Left ventricle myocardium inferior (tissue), 1 donor: ENCODE data around the gene PLEKHM1. TPM values are rescaled to one million over a fixed set of nuclear protein-coding genes. Genes with fewer than 3 reads are reported as not detected.
A peak's percentile ranks its signal among the peaks of the same experiment; 100 is the strongest.
"Not testable (repeated sequence)": the region's sequence is repeated elsewhere in the genome, so short reads cannot be mapped to it uniquely, and the experiment has no call there.

Experiments used
- DNase-seq: peaks from one replicate; pipeline ENCODE4 v3.0.0-alpha.2; 2020
- H3K27ac ChIP-seq: fragments of 200-600 bp; replicated peaks from 2 replicates; pipeline ENCODE4 v1.8.0; 2021
- H3K27me3 ChIP-seq: fragments of 200-600 bp; 2 replicates; pipeline ENCODE4 v1.8.0; 2021; ENCODE audit warnings: low read depth
- H3K36me3 ChIP-seq: fragments of 200-600 bp; 2 replicates; pipeline ENCODE4 v1.8.0; 2021
- H3K4me1 ChIP-seq: fragments of 200-600 bp; 2 replicates; pipeline ENCODE4 v1.8.0; 2021
- H3K4me3 ChIP-seq: fragments of 200-600 bp; 2 replicates; pipeline ENCODE4 v1.8.0; 2021; ENCODE audit warnings: mild to moderate bottlenecking, moderate library complexity
- H3K9me3 ChIP-seq: fragments of 200-600 bp; replicated peaks from 2 replicates; pipeline ENCODE4 v1.8.0; 2021
- intact Hi-C: fragments of 100-400 bp; cut with micrococcal nuclease; formaldehyde crosslinking; loops from one replicate; pipeline ENCODE4 v1.11.0; 2022
- total RNA-seq: library from RNA; stranded (reverse); fragmentation: NEBNext Ultra II Directional; extraction: Animal tissue kit (Norgen Biotek cat#: 25700); gene quantifications from one replicate; pipeline ENCODE4 v1.2.1, GENCODE V29; 2021
- donor health status: DM: no; HTN: yes; CAD: no; lungs with severe emphysema.

Gene PLEKHM1
- total RNA-seq, 1 donor from 2014 or later: 27.3 TPM

- intact Hi-C loops, H3K27me3 ChIP-seq, H3K9me3 ChIP-seq, H3K36me3 ChIP-seq, H3K4me3 ChIP-seq: not testable (repeated sequence)
- peak; percentile 63 for DNase-seq
- Histone ChIP-seq H3K4me1 (peaks cover 55% of the 10 kb centered on the region), H3K27ac (peak overlapping the region; percentile 69)
These were observed 2.8 kb downstream of the PLEKHM1 start for GRCh38 chr17:45487704-45488103.

DNA sequence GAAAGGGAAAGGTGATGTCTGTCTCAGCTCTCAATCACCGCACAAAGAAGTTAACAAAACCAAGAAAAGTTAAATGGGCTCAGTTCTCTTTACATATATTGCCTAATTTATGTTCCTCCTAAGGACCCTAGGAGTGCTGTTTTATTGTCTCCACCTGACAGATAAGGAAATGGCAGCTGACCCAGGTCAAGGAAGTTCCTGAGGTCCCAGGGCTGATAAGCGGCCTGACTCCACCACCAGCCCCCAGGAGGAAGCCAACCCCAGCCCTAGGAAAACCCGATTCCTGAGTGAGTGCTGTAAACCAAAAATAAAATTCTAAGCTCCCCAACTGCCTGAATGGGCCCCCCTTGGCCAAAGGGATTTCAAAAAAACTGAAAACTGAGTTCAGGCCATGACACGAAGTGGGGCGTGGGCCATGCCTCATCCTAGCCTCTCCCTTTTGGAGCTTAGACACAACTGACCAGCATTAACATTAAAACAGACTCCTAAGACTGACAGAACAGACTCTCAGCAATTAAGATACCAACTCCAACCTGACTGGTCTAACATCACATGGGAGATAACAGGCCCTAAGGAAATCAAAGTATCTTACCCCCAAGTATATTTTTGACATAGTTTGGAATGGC lies 6.8 kb downstream of the PLEKHM1 start:
- DNase-seq, H3K4me3 ChIP-seq, H3K9me3 ChIP-seq, intact Hi-C loops, H3K27me3 ChIP-seq, H3K36me3 ChIP-seq: not testable (repeated sequence)
- Histone ChIP-seq H3K27ac (peak overlapping the region; percentile 34), H3K4me1 (peaks cover 38% of the 10 kb centered on the region)

GRCh38 chr17:45483177-45483576 lies 7.3 kb downstream of the PLEKHM1 start:
- H3K27ac ChIP-seq, H3K4me3 ChIP-seq, DNase-seq, intact Hi-C loops, H3K9me3 ChIP-seq, H3K27me3 ChIP-seq, H3K36me3 ChIP-seq: not testable (repeated sequence)
- H3K4me1 ChIP-seq: peaks cover 33% of the 10 kb centered on the region

- intact Hi-C loops, H3K4me3 ChIP-seq, DNase-seq, H3K27ac ChIP-seq, H3K9me3 ChIP-seq, H3K27me3 ChIP-seq: not testable (repeated sequence)
- H3K4me1 ChIP-seq: peaks cover 24% of the 10 kb centered on the region
- peaks cover 12% of the 10 kb centered on the region for H3K36me3 ChIP-seq
These were observed 8.2 kb downstream of the PLEKHM1 start for GRCh38 chr17:45482317-45482716.

DNA sequence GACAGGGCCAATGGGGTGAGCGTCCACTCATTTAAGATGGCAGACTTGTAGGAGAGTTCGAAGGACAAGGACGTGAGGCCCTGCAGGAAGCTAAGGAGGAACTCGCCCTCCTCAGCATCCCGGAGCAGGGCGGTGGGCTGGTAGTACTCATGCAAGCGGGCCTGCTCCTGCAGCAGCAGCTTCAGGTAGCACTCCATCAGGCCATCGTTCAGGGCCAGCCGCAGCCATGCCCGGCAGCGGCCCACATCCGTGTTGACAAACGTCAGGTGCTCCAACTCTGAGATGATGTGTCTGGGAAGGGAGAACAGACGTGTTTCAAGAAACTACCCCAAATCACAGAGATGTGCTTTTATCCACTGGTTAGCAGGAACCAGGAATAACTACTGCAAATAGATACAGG lies 15.1 kb downstream of the PLEKHM1 start:
- H3K27me3 ChIP-seq, H3K9me3 ChIP-seq, H3K4me1 ChIP-seq, intact Hi-C loops, H3K4me3 ChIP-seq, DNase-seq, H3K27ac ChIP-seq: not testable (repeated sequence)
- H3K36me3 ChIP-seq: peaks cover 62% of the 10 kb centered on the region

DNA sequence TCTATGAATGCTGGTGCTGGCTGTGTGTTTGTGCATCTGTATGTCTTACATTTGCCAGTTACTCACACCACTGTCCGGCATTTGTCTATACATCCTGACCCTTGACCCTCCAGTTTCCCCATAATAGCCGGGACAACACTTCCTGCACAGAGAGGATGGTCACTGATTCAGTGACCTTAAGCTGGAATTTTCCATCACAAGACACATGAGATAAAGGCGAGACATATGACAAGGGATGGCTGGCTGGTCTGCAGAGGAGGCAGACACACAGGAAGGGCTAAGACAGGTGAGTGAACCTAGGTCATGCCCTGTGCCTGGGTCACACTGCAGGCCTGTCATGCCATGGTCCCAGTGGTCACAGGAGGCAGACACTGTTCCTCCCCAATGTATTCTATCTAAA lies 18.3 kb downstream of the PLEKHM1 start:
- H3K4me1 ChIP-seq, H3K9me3 ChIP-seq, H3K27me3 ChIP-seq, H3K27ac ChIP-seq, H3K4me3 ChIP-seq, intact Hi-C loops, DNase-seq: not testable (repeated sequence)
- H3K36me3 ChIP-seq: peaks cover 58% of the 10 kb centered on the region

DNA sequence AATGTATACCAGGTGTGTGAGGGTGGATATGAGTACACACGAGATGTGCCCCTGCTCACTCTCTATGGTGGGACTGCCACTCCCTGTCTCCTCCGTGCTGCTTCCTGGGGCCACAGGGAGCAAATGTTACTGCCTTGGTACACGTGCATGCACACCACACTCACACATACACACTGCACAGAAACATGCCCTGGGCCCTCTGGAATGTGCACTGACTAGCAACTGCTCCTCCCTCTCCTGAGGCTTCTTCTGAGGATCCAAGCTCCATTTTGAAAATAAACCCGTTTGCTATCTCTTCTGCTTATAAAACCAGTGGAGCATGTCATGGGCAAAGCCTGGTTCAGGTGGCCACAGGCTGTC lies 21.3 kb downstream of the PLEKHM1 start:
- H3K27me3 ChIP-seq, DNase-seq, H3K9me3 ChIP-seq, H3K4me1 ChIP-seq, H3K27ac ChIP-seq, intact Hi-C loops, H3K4me3 ChIP-seq: not testable (repeated sequence)
- H3K36me3 ChIP-seq: peaks cover 34% of the 10 kb centered on the region

DNA sequence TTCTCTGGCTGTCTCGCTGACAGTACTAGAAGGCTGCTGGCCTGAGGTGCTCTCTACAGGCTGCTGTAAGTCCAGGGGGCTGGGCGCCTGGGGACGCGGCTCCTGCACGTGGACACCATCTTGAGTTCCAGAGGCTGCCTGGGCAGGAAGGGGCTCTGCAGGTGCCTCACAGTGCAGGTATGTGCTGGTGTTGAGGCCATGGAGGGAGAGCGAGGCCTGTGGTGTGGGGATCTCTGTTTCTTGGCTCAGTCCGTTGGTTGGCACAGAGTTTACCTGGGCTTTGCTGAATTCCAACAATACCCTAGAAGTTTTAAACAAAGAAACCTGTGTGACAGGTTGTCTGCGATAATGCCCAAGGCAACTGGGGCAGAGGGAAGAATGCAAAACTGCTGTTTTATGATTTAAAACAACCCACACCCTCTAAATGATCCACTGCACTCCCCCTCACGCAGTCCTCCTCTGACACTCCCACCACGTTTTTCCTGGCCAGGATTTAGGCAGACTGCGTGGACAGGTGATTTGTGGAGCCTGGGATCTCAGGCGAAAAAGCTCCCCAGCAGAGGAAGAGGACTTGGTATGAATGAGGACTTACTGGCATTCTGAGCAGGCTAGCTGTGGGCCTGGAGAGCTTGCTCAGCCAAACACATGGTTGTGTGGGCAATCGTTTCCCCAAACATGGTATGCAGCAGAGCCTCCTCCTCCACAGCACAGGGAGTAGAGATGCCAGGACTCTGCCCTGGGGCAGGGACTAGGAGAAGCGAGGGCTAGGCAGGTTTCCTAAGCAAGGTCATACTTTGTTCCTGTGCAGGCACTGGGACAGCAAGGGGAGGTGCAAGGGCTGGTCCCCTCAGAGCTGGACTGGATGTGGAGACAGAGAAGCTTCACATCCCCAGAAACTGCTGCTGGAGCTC lies 22.0 kb downstream of the PLEKHM1 start:
- H3K4me1 ChIP-seq, DNase-seq, H3K27ac ChIP-seq, H3K9me3 ChIP-seq, H3K27me3 ChIP-seq, intact Hi-C loops, H3K4me3 ChIP-seq: not testable (repeated sequence)
- H3K36me3 ChIP-seq: peaks cover 28% of the 10 kb centered on the region

DNA sequence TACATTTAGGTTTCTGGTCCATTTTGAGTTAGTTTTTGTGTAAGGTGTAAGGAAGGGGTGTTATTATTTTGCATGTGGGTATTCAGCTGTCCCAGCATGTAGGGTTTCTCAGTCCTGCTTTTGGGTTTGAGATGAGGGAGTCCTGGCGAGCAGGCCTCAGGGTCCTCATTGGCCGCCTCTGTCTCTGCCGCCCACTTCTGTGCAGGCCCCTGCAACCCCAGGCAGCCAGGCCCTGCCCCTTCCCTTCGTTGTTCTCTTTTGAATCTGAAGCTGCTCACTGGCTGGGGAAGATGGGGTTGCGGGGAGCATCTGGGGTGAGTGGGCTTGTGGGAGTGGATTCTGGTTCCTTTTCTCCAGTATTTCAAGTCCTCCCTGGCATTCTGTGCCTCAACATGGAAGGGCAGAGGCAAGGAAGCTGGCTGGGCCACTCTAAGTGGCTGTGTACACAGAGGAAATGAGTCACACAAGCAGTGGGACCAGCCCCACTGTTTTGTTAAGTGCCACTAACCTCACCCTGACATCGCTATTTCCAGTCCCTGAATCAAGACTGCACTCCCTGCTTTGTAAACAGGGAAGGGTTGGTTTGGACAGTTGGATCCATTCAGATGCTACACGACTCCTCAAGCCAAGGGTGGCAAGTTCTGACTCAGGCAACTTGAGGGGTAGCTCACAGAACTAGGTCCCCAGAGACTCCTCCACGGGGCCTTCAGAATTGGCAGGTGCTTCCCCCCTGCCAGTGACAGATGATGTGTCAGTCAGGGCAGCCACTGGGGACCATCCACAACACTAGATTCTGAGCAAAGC lies 28.8 kb downstream of the PLEKHM1 start:
- H3K9me3 ChIP-seq, H3K27me3 ChIP-seq, H3K4me3 ChIP-seq, intact Hi-C loops, H3K4me1 ChIP-seq, H3K36me3 ChIP-seq, DNase-seq: not testable (repeated sequence)
- peak overlapping the region; percentile 44 for H3K27ac ChIP-seq

- H3K27me3 ChIP-seq, H3K9me3 ChIP-seq, H3K4me3 ChIP-seq, H3K4me1 ChIP-seq, intact Hi-C loops, H3K27ac ChIP-seq, DNase-seq: not testable (repeated sequence)
- H3K36me3 ChIP-seq: peaks cover 12% of the 10 kb centered on the region
These were observed 30.1 kb downstream of the PLEKHM1 start for GRCh38 chr17:45460422-45460821.

GRCh38 chr17:45454341-45454740 lies 36.2 kb downstream of the PLEKHM1 start:
- H3K4me1 ChIP-seq, H3K27ac ChIP-seq, H3K27me3 ChIP-seq, DNase-seq, H3K9me3 ChIP-seq, H3K4me3 ChIP-seq, intact Hi-C loops: not testable (repeated sequence)
- H3K36me3 ChIP-seq: peaks cover 34% of the 10 kb centered on the region

- DNase-seq, H3K4me3 ChIP-seq, H3K4me1 ChIP-seq, intact Hi-C loops, H3K27me3 ChIP-seq, H3K27ac ChIP-seq, H3K9me3 ChIP-seq: not testable (repeated sequence)
- H3K36me3 ChIP-seq: peaks cover 38% of the 10 kb centered on the region
These were observed 36.8 kb downstream of the PLEKHM1 start for GRCh38 chr17:45453731-45454130.

GRCh38 chr17:45453225-45453534 lies 37.3 kb downstream of the PLEKHM1 start:
- H3K27me3 ChIP-seq, H3K4me3 ChIP-seq, H3K27ac ChIP-seq, intact Hi-C loops, H3K9me3 ChIP-seq, DNase-seq, H3K4me1 ChIP-seq: not testable (repeated sequence)
- H3K36me3 ChIP-seq: peaks cover 40% of the 10 kb centered on the region
